K562 (cell line): Measurements from ENCODE around the gene NSDHL. TPM values are rescaled to one million over a fixed set of nuclear protein-coding genes. Genes with fewer than 3 reads are reported as not detected.

ENCODE experiments used
- ATAC-seq: fragments of 200-7000 bp; cut with Tn5 transposase; 3 replicates; pipeline ENCODE4 v1.9.1; 2020; ENCODE audit warnings: moderate library complexity
- BruUV-seq: library from RNA; stranded (reverse); fragments of 400-500 nt; replicated peaks from 2 replicates; lab custom pipeline; 2021; lab: Mats Ljungman, UMichigan
- CTCF ChIA-PET: fragments of 300-600 bp; formaldehyde crosslinking; extraction: SDS; loops from one replicate; lab custom pipeline; 2021; ENCODE audit warnings: low intra/inter-chr PET ratio; lab: Yijun Ruan, JAX
- POLR2A ChIA-PET: fragments of 300-600, 350-650 bp; sonication (Branson Sonifier 250); formaldehyde crosslinking; extraction: SDS; loops from one replicate; lab custom pipeline; 2021; ENCODE audit warnings: antibody characterized with exemption, inconsistent platforms; lab: Yijun Ruan, JAX
- DNase-seq, 4 experiments: peaks; one replicate each; pipeline versions ENCODE4 v3.0.0 to v3.0.0-alpha.2; 2011 to 2018; ENCODE audit warnings: low spot score in 3 of 4, mixed read lengths in 3 of 4; ENCODE audit errors: extremely low read depth in 1 of 4
- FAIRE-seq: peaks from 2 replicates; lab custom pipeline; 2011; peaks lifted over from hg19 to GRCh38; lab: Jason Lieb, UNC
- H2AFZ ChIP-seq: 2 replicates; pipeline ENCODE4 v1.6.0; 2011; ENCODE audit warnings: low read depth, low read length, control low read depth, inconsistent platforms
- H3K27ac ChIP-seq: fragments of 200-600 bp; 3 replicates; pipeline ENCODE4 v1.8.0; 2011; ENCODE audit warnings: low read depth, mild to moderate bottlenecking, control low read depth, inconsistent platforms, low read length, moderate library complexity, mixed read lengths; ENCODE audit errors: extremely low read depth
- H3K27me3 ChIP-seq, 2 experiments: fragments of 300-600 bp in 1 of 2; 2 replicates in 1 of 2; 3 replicates in 1 of 2; pipeline versions ENCODE4 v1.6.0 to v1.8.0; 2011; ENCODE audit warnings: inconsistent platforms in 2 of 2, low read length in 2 of 2, mild to moderate bottlenecking in 1 of 2, mixed read lengths in 1 of 2, moderate library complexity in 1 of 2; ENCODE audit not compliant: control insufficient read depth in 2 of 2, insufficient read depth in 2 of 2
- H3K36me3 ChIP-seq: fragments of 300-600 bp; 3 replicates; pipeline ENCODE4 v1.8.0; 2011; ENCODE audit warnings: mild to moderate bottlenecking, low read length, inconsistent platforms; ENCODE audit not compliant: control insufficient read depth, insufficient read depth
- H3K4me1 ChIP-seq, 2 experiments: fragments of 200-600 bp in 1 of 2; replicated peaks in 1 of 2; 2 replicates in 1 of 2; 3 replicates in 1 of 2; pipeline versions ENCODE4 v1.5.1 to v1.8.0; 2011; ENCODE audit warnings: inconsistent platforms in 2 of 2, low read length in 2 of 2, mild to moderate bottlenecking in 1 of 2, mixed read lengths in 1 of 2, moderate library complexity in 1 of 2; ENCODE audit not compliant: control insufficient read depth in 2 of 2, insufficient read depth in 2 of 2
- H3K4me2 ChIP-seq: 2 replicates; pipeline ENCODE4 v1.6.1; 2011; ENCODE audit warnings: low read length, control low read depth, inconsistent platforms, mixed read lengths; ENCODE audit not compliant: insufficient read depth
- H3K4me3 ChIP-seq: fragments of 200-600 bp; sonication (generic), shearing (Covaris generic); 2 replicates; pipeline ENCODE4 v1.5.1; 2016; ENCODE audit warnings: control low read depth, inconsistent platforms
- H3K79me2 ChIP-seq: fragments of 200-600 bp; 3 replicates; pipeline ENCODE4 v1.8.0; 2011; ENCODE audit warnings: low read length, inconsistent platforms; ENCODE audit not compliant: control insufficient read depth, insufficient read depth
- H3K9ac ChIP-seq, 2 experiments: 2 replicates each; pipeline versions ENCODE4 v1.6.0 to v1.6.1; 2011; ENCODE audit warnings: low read depth in 2 of 2, low read length in 2 of 2, control low read depth in 1 of 2, inconsistent platforms in 1 of 2, mild to moderate bottlenecking in 1 of 2, mixed read lengths in 1 of 2; ENCODE audit not compliant: insufficient read depth in 1 of 2
- H3K9me1 ChIP-seq: one replicate; pipeline ENCODE4 v1.6.0; 2011; ENCODE audit warnings: inconsistent platforms, mild to moderate bottlenecking, low read length, moderate library complexity; ENCODE audit not compliant: control insufficient read depth, insufficient read depth
- H3K9me3 ChIP-seq: replicated peaks from 2 replicates; pipeline ENCODE4 v1.5.1; 2011; ENCODE audit warnings: low read depth, low read length, inconsistent platforms; ENCODE audit not compliant: control insufficient read depth, insufficient read depth
- H4K20me1 ChIP-seq: replicated peaks from 2 replicates; pipeline ENCODE4 v1.6.1; 2011; ENCODE audit warnings: low read length, inconsistent platforms, mixed read lengths; ENCODE audit not compliant: control insufficient read depth, insufficient read depth
- ATF3 ChIP-seq, 2 experiments: fragments of 450-650 bp in 1 of 2; sonication (generic) in 1 of 2; formaldehyde crosslinking in 1 of 2; IDR thresholded peaks in 1 of 2; conservative IDR thresholded peaks in 1 of 2; 2 replicates each; pipeline versions ENCODE4 v1.6.1 to v1.8.1; 2016 to 2023; ENCODE audit warnings: mild to moderate bottlenecking in 2 of 2, moderate library complexity in 2 of 2, inconsistent platforms in 1 of 2, missing genetic modification reagents in 1 of 2
- TGIF2 ChIP-seq: sonication (generic); formaldehyde crosslinking; IDR thresholded peaks from 2 replicates; pipeline ENCODE4 v1.8.1; 2022; ENCODE audit warnings: mild to moderate bottlenecking, missing genetic modification reagents, moderate library complexity
- TRIM28 ChIP-seq: fragments of 450-650 bp; IDR thresholded peaks from 2 replicates; pipeline ENCODE4 v1.6.1; 2017
- ZNF830 ChIP-seq: fragments of 250-450 bp; sonication (Bioruptor Pico); IDR thresholded peaks from 2 replicates; pipeline ENCODE4 v1.5.0; 2021; ENCODE audit warnings: mild to moderate bottlenecking
- WGBS: fragments of 100-300 bp; shearing (Covaris generic); methylation state at CpG from one replicate; pipeline ENCODE4 v1.1.6; 2016; ENCODE audit warnings: low coverage, mixed read lengths; ENCODE audit not compliant: insufficient coverage; ENCODE audit errors: missing lambda C conversion rate; 5-methylcytosine and 5-hydroxymethylcytosine counted together
- in situ Hi-C: fragments of 300-500 bp; cut with MboI; formaldehyde crosslinking; loops from 4 replicates; pipeline ENCODE4 v1.15.0; 2018; ENCODE audit warnings: inconsistent platforms, mixed read lengths
- intact Hi-C: fragments of 100-400 bp; cut with micrococcal nuclease; formaldehyde crosslinking; loops from 2 replicates; pipeline ENCODE4 v1.14.2; 2022
- polyA plus RNA-seq, 8 experiments: library from polyadenylated mRNA; depleted of rRNA in 4 of 8; stranded (reverse) in 5 of 8; unstranded in 3 of 8; fragments of >200 nt; fragmentation: Nextera tagmentation in 2 of 8; fragmentation: Illumina TruSeq in 1 of 8; extraction: Ambion mirVana in 2 of 8; extraction: Trizol in 1 of 8; gene quantifications; 2 replicates each; pipeline versions ENCODE4 v1.2.1 to v1.2.3, GENCODE V29; 2011 to 2014; ENCODE audit warnings: inconsistent platforms in 1 of 8, missing spikeins in 1 of 8
- total RNA-seq, 7 experiments: library from RNA; depleted of rRNA in 6 of 7; stranded (reverse); fragments of >200 nt in 6 of 7; fragmentation: Illumina TruSeq in 2 of 7; extraction: Trizol in 2 of 7; gene quantifications; 2 replicates each; pipeline versions ENCODE4 v1.2.1 to v1.2.3, GENCODE V29; 2011 to 2021; ENCODE audit warnings: low replicate concordance in 1 of 7

Gene NSDHL
- total and polyA plus RNA-seq, 9 of the 15 experiments (the other 6 are each of a cell fraction or from before 2014, with no cell fraction given) = 22.5 to 63.4 (median 40.8) TPM

GRCh38 chrX:152878976-152879755 lies 48.3 kb downstream of the NSDHL start:
- ChIA-PET CTCF (interaction anchor here (0.6 kb wide), 1 partner anchor 1131 kb away, joined by 3 read pairs; no protein-coding TSS in a partner anchor), POLR2A (no interaction called here)
- ATAC-seq = no peak
- Histone ChIP-seq H3K4me2 (no peak overlapping the region), H3K9me1 (no peaks in the 10 kb centered on the region), H2AFZ (no peak overlapping the region), H3K36me3 (no peaks in the 10 kb centered on the region), H3K79me2 (no peaks in the 10 kb centered on the region), H3K9me3 (no peaks in the 10 kb centered on the region), H3K4me3 (no peak overlapping the region), H3K27ac (no peak overlapping the region), H3K4me1 (no peaks in the 10 kb centered on the region; a peak in 1 of 5 replicates), H3K9ac (no peak overlapping the region; a peak in 1 of 4 replicates), H4K20me1 (no peaks in the 10 kb centered on the region), H3K27me3 (peaks cover 8 to 74% of the 10 kb centered on the region in 2 experiments; a peak in 4 of 5 replicates)
- in situ Hi-C loops = no loop called here
- intact Hi-C loops = no loop called here
- no peak for FAIRE-seq
- no peak for TF ChIP-seq TRIM28
- TF ChIP-seq TGIF2 (CRISPR knock-in tag) = no peak
- 0 out of 2 replicates have a peak, but pooled peaks have one; percentile 8 for TF ChIP-seq ATF3 (IDR thresholded peaks at IDR 0.05)
- no peak for TF ChIP-seq ATF3 (CRISPR knock-in tag; conservative IDR thresholded peaks at IDR 0.05)
- no peak for TF ChIP-seq ZNF830 (CRISPR knock-in tag)
- WGBS = 2% methylated on average over 12 of the region's 16 CpGs
- DNase-seq = no peak
- no TSS peak for BruUV-seq
